GM18870 (cell line): ENCODE results near the gene VIPR1.
A peak's percentile ranks its signal among the peaks of the same experiment; 100 is the strongest.

Experiments used
- ATAC-seq: cut with Tn5 transposase; IDR thresholded peaks from one replicate; pipeline ENCODE4 v1.9.1; 2021; ENCODE audit warnings: moderate library complexity; ENCODE audit not compliant: unreplicated experiment

The VIPR1 gene

GRCh38 chr3:42502429-42503250 is at the start of gene VIPR1:
VIPR1 (plus strand) TSS chr3:42502643; CDS start chr3:42502736, 93 bp downstream.
- ATAC-seq: peak; percentile 69

GRCh38 chr3:42456211-42456610 is 46.2 kb upstream of the VIPR1 start:
- no peak for ATAC-seq

GRCh38 chr3:42459151-42459550 is 43.3 kb upstream of the VIPR1 start:
- ATAC-seq: no peak

- no peak for ATAC-seq
These were observed 40.7 kb upstream of the VIPR1 start for GRCh38 chr3:42461762-42462161.

- ATAC-seq: no peak
These were observed 39.4 kb upstream of the VIPR1 start for GRCh38 chr3:42463093-42463492.

- ATAC-seq: no peak
These were observed 34.3 kb upstream of the VIPR1 start for GRCh38 chr3:42468111-42468510.

- no peak for ATAC-seq
These were observed 29.9 kb upstream of the VIPR1 start for GRCh38 chr3:42472555-42472954.

GRCh38 chr3:42473083-42473932 is 29.1 kb upstream of the VIPR1 start:
- ATAC-seq: no peak

- no peak for ATAC-seq
These were observed 26.0 kb upstream of the VIPR1 start for GRCh38 chr3:42476225-42477125.

- ATAC-seq: no peak
These were observed 24.7 kb upstream of the VIPR1 start for GRCh38 chr3:42477696-42478095.

- no peak for ATAC-seq
These were observed 23.6 kb upstream of the VIPR1 start for GRCh38 chr3:42478830-42479229.

- no peak for ATAC-seq
These were observed 15.5 kb upstream of the VIPR1 start for GRCh38 chr3:42486814-42487565.

GRCh38 chr3:42488687-42489086 is 13.8 kb upstream of the VIPR1 start:
- ATAC-seq: no peak

GRCh38 chr3:42489116-42489936 is 13.1 kb upstream of the VIPR1 start:
- ATAC-seq: no peak

- peak; percentile 5 for ATAC-seq
These were observed 12.6 kb upstream of the VIPR1 start for GRCh38 chr3:42489937-42490227.

- ATAC-seq: peak; percentile 94
These were observed 12.2 kb upstream of the VIPR1 start for GRCh38 chr3:42490243-42490642.

- no peak for ATAC-seq
These were observed 10.4 kb upstream of the VIPR1 start for GRCh38 chr3:42491881-42492507.

GRCh38 chr3:42492508-42493080 is 9.8 kb upstream of the VIPR1 start:
- ATAC-seq: no peak
